HG03520 (cell line): ENCODE results near the gene PIEZO1.

Source experiments
- ATAC-seq: cut with Tn5 transposase; IDR thresholded peaks from one replicate; pipeline ENCODE4 v1.9.1; 2021; ENCODE audit warnings: mild to moderate bottlenecking, moderate library complexity; ENCODE audit not compliant: unreplicated experiment

Gene PIEZO1

DNA sequence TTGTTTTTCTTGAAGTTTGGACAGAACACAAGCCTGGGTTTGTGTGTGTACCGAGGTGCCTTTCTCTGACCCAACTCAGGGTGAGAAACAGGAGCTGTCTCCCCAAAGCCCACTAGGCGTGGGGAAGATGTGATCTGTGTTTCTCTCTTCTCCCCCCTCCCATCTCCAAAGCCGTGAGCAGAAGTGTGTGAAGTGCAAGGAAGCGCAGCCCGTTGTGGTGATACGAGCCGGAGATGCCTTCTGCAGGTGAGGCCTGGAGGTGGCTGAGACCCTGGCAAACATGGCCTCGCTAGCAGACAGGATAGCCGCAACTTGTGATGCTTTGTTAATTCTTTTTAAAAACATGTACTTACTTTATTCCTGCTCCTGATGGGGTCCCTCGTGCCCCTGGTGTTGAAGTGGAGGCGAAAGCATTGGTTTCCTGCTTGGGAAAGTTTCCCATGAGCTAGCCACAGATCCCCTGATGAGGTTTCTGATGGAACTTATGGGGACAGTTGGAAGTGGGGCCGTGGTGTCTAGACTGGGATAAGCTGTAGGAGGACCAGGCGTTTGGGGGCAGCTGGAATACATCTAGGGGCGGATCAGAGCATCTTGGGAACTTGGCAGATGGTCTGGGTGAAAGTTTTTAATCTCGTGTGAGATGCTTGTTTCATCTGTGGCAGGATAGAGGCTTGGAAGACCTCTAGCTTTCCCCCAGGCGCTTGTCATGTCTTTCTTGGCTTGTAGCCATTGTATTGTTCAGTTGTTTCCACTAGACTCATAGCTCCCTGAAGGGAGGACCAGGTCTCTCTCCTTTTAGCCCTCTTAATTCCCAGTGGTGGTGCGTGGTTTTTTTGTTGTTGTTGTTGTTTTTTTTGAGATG is 77.8 kb downstream of the PIEZO1 start:
- ATAC-seq = no peak

DNA sequence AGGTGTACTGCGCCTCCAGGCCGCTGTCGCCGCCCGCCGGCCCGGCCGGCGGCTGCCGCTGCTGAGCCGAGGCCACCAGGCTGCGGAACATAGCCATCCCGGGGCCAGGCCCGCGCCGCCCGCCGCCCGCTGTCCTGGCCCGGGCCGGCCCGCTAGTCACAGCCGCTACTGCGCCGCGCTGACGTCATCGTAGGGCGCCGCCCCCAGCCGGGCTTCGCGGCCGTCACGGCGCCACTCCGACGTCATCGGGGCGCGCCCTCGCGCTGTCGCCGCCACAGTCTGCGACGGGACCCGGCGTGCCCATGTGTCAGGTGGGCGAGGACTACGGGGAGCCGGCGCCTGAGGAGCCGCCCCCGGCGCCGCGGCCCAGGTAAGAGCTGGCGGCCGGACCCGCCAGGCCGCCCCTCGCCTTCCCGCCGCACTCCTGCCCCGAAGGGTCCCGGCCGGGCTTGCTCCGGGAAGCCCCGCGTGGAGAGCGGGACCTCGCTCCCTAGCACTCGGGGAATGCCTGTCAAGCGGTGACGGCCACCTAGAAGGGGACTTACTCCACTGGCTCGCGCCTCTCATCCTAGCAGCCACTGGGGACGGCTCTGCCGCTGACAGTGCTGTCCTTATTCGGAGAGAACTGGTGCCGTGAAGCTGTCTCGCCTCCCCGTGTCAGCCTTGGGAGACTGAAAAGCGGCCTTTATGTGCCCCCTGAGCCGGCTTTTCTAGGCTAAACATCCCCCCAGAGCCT is 78.6 kb downstream of the PIEZO1 start, which contains the start of the genes CTU2 and RNF166:
Gene CTU2 (plus strand): TSS at position 275 of the 736 bp plus-strand sequence. CDS start 28 bp downstream, at position 303.
Gene RNF166 (minus strand): TSS at position 180 of the 736 bp plus-strand sequence. CDS start 83 bp downstream, at position 97.
- peak; percentile 57 for ATAC-seq

DNA sequence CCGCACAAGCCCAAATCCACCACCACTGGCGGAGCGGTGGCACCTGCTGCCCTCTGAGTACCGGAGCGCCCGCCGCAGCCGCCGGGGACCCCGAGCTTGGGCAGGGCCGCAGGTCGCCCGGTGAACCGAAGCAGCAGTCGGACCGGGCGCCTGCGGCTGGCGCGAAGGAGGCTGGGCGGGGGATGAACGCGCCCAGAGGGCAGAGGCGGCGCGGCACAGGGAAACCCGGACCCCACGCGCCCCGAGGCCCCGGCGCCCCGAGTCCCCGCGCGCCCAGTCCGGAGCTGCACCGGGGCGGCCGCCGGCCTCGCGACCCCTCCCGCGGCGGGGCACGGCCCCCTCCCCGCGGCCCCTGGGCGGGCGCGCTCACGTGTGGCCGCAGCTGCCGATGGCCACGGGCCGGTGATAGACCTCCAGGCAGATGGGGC is 79.2 kb downstream of the PIEZO1 start:
- ATAC-seq = no peak

DNA sequence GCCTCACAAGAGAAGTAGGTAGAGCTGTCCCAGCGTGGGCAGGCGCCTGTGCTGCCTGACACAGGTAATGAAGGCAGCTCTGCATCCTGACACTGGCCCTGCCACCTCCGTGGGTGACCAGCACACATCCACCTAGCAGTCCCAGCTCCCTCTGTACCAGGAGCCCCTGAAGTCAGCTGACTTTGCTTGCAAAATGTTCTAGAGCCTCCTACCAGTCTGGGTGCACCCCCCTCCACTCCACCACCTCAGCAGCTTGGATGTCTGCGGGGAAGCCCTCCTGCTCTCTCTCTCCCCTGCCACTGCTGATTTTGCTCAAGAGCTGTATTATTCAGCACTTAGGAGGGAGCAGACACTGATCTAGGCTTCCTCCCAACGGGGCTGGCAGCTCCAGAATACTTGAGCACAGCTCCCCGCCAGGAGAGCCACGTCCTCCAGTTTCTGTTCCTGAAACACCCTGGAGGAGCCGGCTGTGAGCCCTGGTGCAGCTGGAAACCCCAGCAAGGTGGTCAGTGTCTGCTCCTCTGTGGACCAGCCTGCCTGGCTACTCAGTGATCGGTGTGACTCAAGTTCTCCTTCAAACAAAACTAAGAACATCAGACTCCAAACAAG is 79.8 kb downstream of the PIEZO1 start:
- no peak for ATAC-seq

DNA sequence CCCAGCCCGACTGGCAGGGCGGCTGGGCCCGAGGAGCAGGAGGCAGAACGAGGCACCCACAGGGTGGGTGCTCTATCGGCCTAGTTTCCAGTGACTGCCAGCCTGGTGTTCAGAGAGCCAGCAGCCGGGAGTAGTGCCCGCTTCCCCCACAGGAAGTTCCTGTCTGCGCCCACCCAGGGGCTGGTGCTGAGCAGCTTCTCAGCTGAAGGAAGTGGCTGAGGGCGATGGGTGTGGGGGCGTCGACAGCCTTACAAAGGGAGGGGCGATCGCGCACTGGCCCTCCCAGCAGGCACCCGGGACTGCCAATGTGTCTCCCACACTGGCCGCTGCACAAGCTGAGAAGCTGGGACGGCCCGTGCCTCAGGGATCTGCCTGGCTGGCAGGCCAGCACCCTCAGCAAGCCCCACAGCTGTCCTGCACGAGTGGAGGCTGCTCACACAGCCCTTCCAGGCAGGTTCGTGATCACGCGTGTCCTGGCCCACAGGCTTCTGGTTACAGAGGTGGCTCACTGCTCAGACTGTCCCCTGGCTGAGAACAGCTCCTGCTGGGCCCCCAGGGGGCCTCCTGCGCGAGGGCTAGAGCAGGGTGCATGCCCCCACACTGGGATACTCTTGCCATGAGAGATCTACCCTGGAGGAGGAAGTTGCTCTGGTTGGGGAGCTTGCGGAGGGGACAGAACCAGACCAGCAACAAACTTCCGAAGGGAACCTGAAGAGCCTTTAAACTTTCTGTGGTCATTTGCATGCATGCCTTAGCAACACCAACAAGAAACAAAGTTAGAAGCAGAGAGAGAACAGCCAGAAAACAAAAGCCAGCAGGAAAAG is 81.3 kb downstream of the PIEZO1 start:
- no peak for ATAC-seq

DNA sequence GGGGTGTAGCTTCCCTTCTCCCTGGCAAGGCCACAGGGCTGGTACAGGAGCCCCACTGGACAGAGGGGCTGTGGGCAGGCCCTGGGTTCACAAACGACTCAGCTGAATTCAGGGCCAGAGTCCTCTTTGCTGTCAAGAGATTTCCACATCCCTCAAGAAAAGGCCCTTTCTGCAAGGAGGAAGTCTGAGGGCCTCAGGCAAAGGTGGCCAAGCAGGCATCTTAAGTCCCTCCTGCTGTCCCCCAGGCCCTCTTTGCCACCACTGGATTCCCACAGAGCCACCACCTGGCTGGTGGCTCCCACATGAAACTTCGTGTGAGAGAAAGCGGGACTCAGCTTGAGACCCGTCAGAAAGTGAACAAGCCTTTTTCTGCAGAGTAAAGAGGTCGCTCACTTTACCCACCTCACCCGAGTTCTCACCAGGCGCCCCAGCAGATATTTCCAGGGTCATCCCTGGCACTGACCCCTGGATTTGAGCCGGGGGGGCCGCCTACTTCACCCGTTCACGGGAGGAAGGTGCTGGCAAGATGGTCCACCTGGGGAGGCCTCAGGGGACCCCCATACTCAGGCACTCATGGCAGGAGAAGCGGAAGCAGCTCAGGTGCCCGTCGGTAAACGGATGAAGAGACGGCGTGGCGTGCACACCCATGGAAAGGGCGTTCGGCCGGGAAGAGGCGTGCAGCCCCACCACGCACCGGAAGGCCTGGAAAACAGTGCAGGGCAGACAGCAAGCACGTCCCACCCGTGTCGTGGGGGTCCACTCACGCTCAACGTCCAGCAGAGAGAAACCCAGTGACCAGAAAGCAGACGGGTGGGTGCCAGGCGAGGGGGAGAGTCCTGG is 82.4 kb downstream of the PIEZO1 start:
- ATAC-seq = no peak

DNA sequence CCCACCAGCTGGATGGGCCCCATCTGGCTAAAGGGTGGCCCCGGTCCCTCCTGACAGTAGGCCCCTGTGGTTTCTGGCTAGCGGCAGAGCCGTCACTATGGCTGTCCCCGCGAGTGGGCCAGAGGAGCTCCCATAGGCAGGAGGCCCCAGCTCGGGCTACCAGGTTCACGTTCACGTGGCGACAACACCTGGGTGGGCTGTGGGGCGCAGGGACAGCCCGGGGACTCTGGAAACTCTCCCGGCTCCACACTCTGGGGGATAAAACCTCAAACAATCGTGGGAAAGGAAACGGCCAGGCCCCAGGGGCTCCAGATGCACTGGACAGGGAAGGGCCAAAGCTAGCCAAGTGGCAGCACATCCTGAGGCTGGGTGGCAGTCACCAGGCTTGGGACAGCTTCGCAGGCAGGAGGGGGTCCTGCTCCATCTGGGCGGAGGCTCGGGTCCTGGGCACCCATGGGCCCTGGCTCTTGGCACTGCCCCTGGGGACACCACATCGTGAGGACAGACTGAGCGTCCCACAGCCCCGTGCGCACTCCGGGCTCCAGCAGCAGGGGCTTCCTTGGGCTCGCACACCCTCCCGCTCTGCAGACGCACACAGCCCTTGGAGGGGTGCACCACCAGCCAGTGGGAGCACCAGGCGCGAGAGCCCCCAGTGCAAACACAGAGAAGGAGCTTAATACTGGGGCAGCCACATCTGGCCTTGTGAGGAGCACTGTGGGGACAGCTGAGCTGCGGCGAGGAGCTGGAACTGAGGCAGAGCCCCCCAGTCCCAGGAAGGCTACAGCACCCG is 83.2 kb downstream of the PIEZO1 start:
- no peak for ATAC-seq

DNA sequence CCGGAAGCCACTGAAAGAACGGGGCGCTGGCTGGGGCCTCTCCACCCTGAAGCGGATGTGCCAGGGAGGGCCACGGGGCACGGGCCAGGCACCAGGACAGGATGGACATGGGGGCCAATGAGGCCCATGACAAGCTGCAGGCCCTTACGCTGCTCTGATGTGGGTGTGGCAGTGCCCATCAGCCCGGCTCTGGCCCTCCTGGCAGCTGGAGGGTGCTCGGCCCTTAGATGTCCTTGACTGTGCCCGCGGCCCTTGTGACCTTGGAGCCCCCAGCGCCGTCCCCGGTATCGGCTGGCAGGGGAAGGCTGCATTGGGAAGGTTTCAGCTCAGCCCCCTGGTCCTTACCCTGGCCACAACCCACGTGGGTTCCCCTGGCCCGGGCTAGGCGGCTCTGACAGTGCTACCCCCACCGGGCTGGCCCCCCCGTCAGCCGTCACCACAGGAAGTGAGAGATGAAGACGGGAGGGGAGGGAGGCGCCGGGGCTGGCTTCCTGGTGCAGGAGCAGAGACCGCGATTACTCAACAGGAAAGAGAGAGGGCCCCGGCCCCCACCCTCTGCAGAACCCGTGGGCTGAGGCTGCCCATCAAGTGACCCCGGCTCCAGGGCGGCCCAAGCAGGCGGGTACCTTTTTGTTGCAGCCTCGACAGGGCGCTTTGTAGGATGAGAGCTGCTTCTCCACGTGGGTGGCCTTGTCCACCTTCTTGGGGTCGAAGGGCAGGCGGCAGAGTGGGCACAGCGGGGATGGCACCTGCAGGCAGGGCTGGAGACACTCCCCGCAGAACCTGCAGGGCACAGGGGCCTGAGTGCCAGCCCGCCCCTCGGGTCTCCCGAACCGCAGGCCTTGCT is 84.2 kb downstream of the PIEZO1 start:
- peak; percentile 57 for ATAC-seq

DNA sequence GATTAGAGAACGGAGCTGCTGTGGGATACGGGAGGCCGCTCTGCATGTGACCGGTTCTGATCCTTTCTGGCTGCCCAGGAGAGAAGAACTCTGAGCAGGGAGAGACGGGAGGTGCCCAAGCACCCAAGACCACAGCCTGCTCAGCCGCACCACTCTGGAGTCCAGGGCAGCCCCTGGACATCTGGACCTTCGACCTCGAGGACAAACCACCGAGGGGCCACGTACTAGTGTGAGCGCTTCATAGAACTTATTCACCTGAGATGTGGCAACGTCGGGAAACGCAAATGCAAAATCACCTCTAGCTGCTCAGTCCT is 84.7 kb downstream of the PIEZO1 start:
- no peak for ATAC-seq

DNA sequence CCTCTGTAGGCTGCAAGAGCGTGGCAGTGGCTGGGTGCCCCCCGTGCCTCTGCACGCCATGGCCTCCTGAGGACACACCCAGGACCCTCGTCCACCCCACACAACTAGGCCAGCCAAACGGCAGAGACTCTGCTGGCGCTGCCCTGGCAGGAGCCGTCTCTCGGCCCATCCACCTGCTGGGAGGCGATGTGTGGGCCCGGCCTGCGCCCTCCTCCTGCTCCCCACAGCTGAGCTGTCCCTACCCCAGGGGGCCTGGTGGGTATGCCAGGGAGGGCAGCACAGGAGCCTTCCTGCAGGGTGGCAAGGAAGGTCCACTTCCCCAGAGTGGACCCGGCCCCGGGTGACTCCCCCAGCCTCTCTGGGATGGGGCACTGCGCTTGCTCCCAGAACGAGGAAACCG is 85.8 kb downstream of the PIEZO1 start:
- no peak for ATAC-seq

DNA sequence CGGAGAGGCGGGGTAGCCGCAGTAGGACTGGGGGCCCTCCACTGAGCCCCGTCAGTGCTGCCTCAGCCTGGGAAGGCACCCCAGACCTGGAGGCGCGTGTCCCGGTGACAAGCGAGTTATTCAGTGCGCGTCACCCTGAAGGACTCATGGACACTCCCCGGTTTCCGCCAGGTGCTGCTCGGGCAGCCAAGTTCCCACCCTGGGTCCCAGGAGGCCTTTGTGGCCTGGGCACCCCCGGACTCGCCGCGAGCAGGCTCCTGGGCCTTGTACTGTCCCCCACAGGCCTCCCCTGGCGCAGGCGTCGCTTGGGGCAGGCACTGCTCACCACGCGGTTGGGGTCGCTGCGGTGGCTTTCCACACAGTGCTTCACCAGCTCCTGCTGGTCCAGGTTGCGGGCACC is 86.4 kb downstream of the PIEZO1 start:
- no peak for ATAC-seq

DNA sequence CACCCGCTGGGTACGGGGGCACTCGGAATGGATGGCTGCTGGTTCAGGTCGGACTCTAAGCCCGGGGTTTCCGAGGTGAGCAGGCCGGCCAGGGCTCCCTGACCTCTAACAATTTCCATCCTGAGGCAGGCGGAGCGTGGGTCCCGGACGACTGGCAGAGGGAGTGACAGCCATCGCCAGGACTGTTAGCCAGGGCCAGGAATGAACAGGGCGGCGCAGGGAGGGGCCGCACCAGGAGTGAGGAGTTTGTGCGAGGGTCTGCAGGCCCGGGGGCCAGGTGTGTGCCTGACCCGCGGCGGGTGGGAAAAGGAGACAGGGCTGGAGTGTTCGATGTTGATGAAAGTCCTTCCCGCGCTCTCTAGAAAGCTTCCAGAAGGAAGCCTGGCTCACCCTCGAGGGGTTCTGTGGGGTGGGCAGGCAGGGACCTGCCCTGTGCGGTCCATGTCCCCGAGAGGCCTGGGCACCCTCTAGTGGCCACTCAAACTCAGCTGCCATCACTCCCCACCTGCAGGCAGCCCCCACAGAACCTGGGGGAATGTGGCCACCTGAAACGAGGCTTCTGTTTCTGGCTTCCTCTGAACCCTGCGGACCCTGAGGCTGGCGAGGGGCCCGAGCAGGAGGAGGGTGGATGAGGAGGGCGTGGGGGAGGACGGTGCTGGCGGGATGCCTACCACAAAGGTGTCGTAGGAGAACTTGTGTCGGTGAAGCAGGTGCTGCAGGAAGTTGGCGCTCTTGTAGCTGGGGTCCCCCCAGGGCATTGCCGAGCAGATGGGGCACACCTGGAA is 87.0 kb downstream of the PIEZO1 start:
- no peak for ATAC-seq

DNA sequence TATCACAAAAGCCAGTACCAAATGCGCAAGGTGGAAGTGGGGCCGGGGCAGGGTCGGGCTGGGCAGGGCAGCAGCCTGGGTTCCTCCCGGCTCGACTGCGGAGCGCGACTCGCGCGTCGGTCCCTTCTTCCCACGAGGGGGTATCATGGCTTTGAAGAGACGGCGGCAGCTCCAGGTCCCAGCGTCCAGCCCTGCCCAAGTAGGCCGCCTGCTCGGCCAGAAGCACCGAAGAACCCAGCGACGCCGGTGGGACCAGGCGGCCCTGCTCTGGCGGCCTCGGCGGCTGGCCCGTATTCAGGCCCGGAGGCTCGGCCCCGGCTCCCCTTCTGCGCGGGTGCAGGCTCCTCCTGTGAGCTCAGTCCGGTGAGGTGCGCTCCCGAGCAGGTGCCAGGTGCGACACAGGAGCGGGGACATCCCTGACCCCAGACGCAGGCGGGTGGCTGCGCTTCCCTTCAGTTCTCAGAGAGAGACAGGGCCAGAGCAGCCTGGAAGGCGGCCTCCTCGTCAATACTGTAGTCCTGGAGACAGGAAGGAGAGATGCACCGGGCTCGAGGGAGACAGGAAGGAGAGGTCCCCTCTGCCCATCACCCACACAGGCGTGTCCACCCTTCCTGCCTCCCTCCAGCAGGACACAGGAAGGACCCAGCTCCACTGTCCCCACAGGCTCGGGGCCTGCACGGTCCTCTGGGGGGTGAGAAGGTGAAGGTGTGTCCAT is 87.7 kb downstream of the PIEZO1 start:
- ATAC-seq = no peak

DNA sequence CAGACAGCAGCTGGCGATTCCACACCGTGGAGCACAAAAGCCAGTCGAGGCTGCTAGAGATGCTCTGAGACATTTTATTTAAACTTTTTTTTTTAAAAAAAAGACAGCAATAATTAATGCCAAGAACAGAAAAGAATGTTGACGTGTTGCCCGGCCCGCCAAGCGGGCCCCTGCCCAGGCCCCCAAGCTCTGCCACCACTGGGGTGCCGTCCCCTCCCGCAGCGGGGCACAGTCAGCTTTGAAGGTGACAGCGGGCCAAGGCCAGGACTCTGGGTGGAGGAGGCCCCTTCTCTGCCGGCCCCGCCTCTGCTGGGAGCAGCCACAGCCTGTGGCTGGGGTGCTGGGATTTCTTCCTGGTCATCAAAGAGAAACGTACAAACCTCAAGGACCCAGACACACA is 88.6 kb downstream of the PIEZO1 start:
- ATAC-seq = no peak

DNA sequence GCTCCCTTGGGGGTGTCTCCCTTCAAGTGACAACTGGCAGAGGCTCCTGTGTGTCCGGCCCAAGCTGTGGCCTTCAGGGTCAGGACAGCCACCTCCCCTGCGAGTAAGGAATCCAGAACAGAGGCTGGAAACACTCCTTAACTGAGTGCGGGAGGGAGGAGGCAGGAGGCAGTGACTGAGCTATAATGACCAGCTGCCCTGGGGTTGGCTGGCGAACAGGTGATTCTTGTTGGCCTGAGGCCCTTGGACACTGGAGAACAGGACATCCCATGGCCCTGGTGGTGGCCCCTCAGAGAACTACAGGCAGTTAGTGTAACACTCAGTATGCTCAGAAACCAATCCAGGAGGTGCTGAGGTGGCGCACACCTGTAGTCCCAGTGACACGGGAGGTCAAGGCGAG is 89.3 kb downstream of the PIEZO1 start:
- no peak for ATAC-seq

DNA sequence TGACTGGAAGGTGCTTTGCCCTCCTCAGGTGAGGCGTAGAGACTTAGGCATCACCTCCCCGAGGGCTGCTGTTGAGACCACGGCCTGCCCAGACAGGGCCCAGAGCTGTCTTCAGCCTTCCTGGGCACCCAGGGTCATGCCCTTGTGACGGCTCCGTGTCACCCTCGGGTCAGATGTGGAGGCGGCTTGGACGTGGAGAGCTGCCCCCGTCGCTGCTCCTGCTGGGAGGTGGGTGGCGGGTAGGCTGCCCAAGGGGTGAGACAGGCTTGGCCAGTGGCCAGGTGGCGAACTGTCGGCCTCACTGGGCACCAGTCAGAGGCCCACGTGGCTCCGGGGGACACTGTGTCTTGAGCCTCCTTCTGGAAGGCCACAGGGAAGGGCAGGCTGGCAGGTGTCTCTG is 89.8 kb downstream of the PIEZO1 start:
- ATAC-seq = no peak
